ENCODE results near the gene CHRM4. TPM values are rescaled to one million over a fixed set of nuclear protein-coding genes. Genes with fewer than 3 reads are reported as not detected.

Gene CHRM4
- total RNA-seq, 2 donors from 2014 or later, result 0.46 TPM; not detected in 1

DNA sequence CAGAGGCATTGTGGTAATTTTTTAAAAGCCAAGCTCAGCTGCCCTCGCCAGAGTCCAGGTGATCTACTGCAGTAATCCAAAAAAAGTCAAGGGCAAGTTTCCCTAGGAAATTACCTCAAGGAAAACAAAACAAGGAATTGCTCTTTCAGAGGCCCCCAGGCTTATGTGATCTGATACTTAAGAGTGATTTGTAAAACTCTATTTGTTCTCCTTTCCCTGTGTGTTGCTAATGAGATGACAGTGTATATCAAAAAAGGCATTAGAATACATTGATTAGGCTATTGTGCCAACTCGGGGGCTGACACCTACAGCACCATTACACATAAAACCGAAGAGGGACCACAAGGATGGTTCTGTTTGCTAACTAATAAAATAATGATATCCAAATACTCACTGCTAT lies 44.5 kb upstream of the CHRM4 start:
- Histone ChIP-seq H3K9ac (ENCODE audit: extremely low read depth, low read length, poor library complexity, severe bottlenecking) (no peak overlapping the region), H3K27me3 (ENCODE audit: control insufficient read depth, insufficient read depth, low read length, poor library complexity, severe bottlenecking) (no peaks in the 10 kb centered on the region), H3K36me3 (ENCODE audit: control insufficient read depth, insufficient read depth, low read length) (peaks cover 57% of the 10 kb centered on the region), H3K9me3 (ENCODE audit: control insufficient read depth, low read length) (no peaks in the 10 kb centered on the region), H3K4me1 (ENCODE audit: control insufficient read depth, insufficient read depth, low read length) (peaks cover 11% of the 10 kb centered on the region), H3K4me3 (ENCODE audit: low read length) (no peak overlapping the region), H3K27ac (ENCODE audit: low read depth, low read length) (no peak overlapping the region)
- WGBS, 2 experiments (ENCODE audit: insufficient coverage in 1 of 2, insufficient read length in 1 of 2), result 88 to 100% methylated on average over 1 of the region's 3 CpGs
- peaks cover 2% of the 10 kb centered on the region for H3K9me3 Mint-ChIP-seq
- peaks cover 31% of the 10 kb centered on the region for H3K36me3 Mint-ChIP-seq (ENCODE audit: low read depth)
- H3K4me3 Mint-ChIP-seq, result no peak overlapping the region
- peaks cover 47% of the 10 kb centered on the region for H3K4me1 Mint-ChIP-seq
- peak overlapping the region; percentile 70 for H3K27ac Mint-ChIP-seq
- TF ChIP-seq, protein P1, sequence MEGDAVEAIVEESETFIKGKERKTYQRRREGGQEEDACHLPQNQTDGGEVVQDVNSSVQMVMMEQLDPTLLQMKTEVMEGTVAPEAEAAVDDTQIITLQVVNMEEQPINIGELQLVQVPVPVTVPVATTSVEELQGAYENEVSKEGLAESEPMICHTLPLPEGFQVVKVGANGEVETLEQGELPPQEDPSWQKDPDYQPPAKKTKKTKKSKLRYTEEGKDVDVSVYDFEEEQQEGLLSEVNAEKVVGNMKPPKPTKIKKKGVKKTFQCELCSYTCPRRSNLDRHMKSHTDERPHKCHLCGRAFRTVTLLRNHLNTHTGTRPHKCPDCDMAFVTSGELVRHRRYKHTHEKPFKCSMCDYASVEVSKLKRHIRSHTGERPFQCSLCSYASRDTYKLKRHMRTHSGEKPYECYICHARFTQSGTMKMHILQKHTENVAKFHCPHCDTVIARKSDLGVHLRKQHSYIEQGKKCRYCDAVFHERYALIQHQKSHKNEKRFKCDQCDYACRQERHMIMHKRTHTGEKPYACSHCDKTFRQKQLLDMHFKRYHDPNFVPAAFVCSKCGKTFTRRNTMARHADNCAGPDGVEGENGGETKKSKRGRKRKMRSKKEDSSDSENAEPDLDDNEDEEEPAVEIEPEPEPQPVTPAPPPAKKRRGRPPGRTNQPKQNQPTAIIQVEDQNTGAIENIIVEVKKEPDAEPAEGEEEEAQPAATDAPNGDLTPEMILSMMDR (conservative IDR thresholded peaks at IDR 0.05), result no peak
- DNase-seq, result no peak
- H3K27me3 Mint-ChIP-seq (ENCODE audit: insufficient read depth), result no peaks in the 10 kb centered on the region

DNA sequence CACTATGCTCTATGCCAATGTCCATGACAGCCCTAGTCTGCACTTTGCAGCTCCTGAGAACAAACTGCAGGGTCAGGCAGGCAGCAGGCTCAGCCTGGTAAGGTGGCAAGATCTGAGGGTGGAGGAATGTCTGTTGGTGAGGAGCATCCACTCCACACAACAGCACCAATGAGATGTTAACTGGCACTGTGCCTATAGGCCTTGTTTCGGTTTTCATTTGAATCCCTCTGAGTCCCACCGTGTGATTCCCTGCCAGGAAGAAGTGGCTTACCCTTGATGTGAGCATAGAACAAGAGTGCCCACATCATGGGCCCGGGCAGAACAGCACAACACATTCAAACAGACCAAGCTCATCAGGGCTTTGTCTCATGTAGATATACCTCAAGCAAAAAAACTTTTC lies 44.1 kb upstream of the CHRM4 start:
- no peak for DNase-seq
- Histone ChIP-seq H3K36me3 (ENCODE audit: control insufficient read depth, insufficient read depth, low read length) (peaks cover 57% of the 10 kb centered on the region), H3K4me1 (ENCODE audit: control insufficient read depth, insufficient read depth, low read length) (peaks cover 11% of the 10 kb centered on the region), H3K9me3 (ENCODE audit: control insufficient read depth, low read length) (no peaks in the 10 kb centered on the region), H3K27ac (ENCODE audit: low read depth, low read length) (no peak overlapping the region), H3K4me3 (ENCODE audit: low read length) (no peak overlapping the region), H3K27me3 (ENCODE audit: control insufficient read depth, insufficient read depth, low read length, poor library complexity, severe bottlenecking) (no peaks in the 10 kb centered on the region), H3K9ac (ENCODE audit: extremely low read depth, low read length, poor library complexity, severe bottlenecking) (no peak overlapping the region)
- peak overlapping the region; percentile 70 for H3K27ac Mint-ChIP-seq
- H3K4me1 Mint-ChIP-seq, result peaks cover 47% of the 10 kb centered on the region
- no peaks in the 10 kb centered on the region for H3K27me3 Mint-ChIP-seq (ENCODE audit: insufficient read depth)
- peaks cover 30% of the 10 kb centered on the region for H3K36me3 Mint-ChIP-seq (ENCODE audit: low read depth)
- no peak overlapping the region for H3K4me3 Mint-ChIP-seq
- TF ChIP-seq, protein P1 (conservative IDR thresholded peaks at IDR 0.05), result no peak
- 84 to 89% methylated on average over 2 to 3 of the region's 3 CpGs for WGBS, 2 experiments (ENCODE audit: insufficient coverage in 1 of 2, insufficient read length in 1 of 2)
- H3K9me3 Mint-ChIP-seq, result no peaks in the 10 kb centered on the region

DNA sequence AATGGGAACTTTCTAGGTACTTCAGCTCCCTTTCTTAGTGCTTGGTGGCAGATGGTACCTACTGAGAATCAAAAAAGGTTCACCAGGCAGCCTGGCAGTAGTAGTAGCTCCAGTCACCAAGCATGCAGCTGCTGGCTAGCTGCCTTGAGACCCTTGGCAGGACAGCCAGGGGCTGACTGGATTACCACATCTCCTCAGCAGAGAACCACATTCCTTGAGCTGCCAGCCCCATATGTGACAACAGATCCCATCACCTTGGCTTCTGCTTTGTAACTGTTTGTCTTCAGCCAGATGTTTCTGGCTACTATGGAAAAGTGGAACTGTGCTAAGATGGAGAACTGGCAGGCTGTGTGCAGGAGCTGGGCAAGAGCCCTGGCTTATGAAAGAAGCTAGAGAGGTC lies 39.6 kb upstream of the CHRM4 start:
- H3K27ac Mint-ChIP-seq, result no peak overlapping the region
- H3K36me3 Mint-ChIP-seq (ENCODE audit: low read depth), result peaks cover 62% of the 10 kb centered on the region
- H3K9me3 ChIP-seq (ENCODE audit: control insufficient read depth, low read length), result no peaks in the 10 kb centered on the region
- no peaks in the 10 kb centered on the region for H3K9me3 Mint-ChIP-seq
- peaks cover 74% of the 10 kb centered on the region for H3K36me3 ChIP-seq (ENCODE audit: control insufficient read depth, insufficient read depth, low read length)
- no peak overlapping the region for H3K9ac ChIP-seq (ENCODE audit: extremely low read depth, low read length, poor library complexity, severe bottlenecking)
- peaks cover 8% of the 10 kb centered on the region for H3K4me1 ChIP-seq (ENCODE audit: control insufficient read depth, insufficient read depth, low read length)
- no peaks in the 10 kb centered on the region for H3K27me3 Mint-ChIP-seq (ENCODE audit: insufficient read depth)
- H3K4me3 Mint-ChIP-seq, result no peak overlapping the region
- peak; percentile 28 for DNase-seq
- no peak overlapping the region for H3K27ac ChIP-seq (ENCODE audit: low read depth, low read length)
- no peaks in the 10 kb centered on the region for H3K27me3 ChIP-seq (ENCODE audit: control insufficient read depth, insufficient read depth, low read length, poor library complexity, severe bottlenecking)
- TF ChIP-seq, protein P1 (conservative IDR thresholded peaks at IDR 0.05), result no peak
- H3K4me1 Mint-ChIP-seq, result peaks cover 23% of the 10 kb centered on the region
- H3K4me3 ChIP-seq (ENCODE audit: low read length), result no peak overlapping the region

Data from endodermal cell (in vitro differentiated cells).